NCI-H526 (cell line): ENCODE data around the gene PAPPA.

ENCODE experiments used
- DNase-seq, 2 experiments: peaks; one replicate each; lab custom pipeline; 2025; lab: John Stamatoyannopoulos, UW

Gene PAPPA

DNA sequence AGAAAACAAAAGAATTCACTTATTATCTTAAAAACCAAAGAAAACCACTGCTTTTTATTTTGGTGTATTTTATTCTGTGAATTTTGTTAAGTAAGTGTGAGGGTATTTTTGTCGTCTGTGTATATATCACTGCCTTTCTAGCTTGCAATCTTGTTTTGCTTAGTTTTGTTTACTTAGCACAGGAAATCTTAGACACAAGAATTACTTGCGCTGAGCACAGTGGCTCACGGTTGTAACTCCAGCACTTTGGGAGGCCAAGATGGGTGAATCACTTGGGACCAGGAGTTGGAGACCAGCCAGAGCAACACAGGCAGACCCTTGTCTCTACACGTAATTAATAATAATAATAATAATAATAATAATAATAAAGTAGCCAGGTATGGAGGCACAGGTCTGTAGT lies 230.3 kb downstream of the PAPPA start:
- DNase-seq: no peak

DNA sequence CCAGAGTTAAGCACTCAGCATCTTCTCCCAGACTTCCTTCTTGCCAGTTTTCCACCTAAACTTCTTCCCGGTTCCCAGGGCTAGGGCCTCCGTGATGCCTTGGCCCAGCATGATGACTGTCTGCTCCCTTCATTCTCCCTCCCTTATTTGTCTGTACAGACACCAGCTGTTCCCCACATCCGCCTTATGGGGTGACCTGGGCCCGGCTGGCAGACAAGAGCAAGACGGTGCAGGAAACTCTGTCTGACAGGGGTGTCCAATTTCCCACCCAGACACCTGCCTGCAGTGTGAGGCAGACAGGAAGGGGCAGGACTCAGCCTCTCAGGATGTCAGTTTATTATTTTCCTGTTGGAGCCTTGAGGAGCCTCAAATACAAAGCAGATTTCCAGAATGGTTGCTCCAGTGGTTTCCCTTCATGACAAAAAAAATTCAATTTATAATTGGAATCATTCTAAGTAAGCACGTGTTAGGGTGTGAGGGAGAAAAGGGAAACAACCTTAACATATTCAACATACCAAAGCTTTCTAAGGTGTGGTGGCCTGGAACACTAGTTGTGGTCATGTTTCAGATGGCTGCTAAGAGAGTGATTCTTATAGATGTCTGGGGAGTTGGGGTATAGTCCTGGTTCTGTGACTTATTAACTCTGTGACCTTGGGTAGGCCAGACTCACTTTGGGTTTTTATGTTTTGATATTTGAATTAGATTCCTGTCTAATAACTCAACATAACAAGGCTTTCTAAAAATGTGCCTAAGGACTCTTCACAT lies 234.5 kb downstream of the PAPPA start:
- no peak for DNase-seq

DNA sequence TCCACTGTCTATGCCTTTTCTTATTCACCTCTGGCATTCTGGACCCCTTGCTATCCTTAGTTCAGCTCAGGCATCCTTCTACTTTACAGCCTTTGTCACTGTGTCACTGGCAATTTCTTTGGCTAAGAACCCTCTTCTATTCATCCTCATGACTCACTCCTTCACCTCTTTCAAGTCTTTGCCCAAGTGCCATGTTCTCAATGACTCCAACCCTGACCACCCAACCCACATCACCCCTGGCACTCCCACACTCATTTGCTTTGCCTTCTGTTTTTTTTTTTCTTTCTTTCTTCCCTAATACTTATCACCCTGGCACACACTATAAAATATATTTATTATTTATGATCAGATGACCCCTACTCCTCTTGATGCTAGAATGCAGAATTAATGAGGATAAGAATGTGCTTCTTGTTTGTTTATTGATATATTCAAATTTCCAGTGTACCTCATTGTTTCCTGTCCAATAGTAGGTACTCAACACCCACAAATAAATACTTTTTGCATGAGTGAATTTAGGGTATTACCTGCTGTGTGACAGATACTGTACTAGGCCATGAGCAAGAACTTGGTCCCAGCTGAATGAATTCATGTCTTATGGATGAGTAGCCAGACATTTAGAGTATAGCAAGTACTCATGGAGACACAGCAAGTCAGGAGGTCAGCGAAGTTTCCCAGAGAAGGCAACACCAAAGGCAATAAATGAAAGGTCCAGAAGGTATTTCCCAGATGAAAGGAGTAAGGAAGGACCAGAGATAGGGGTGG lies 236.1 kb downstream of the PAPPA start:
- DNase-seq: no peak

DNA sequence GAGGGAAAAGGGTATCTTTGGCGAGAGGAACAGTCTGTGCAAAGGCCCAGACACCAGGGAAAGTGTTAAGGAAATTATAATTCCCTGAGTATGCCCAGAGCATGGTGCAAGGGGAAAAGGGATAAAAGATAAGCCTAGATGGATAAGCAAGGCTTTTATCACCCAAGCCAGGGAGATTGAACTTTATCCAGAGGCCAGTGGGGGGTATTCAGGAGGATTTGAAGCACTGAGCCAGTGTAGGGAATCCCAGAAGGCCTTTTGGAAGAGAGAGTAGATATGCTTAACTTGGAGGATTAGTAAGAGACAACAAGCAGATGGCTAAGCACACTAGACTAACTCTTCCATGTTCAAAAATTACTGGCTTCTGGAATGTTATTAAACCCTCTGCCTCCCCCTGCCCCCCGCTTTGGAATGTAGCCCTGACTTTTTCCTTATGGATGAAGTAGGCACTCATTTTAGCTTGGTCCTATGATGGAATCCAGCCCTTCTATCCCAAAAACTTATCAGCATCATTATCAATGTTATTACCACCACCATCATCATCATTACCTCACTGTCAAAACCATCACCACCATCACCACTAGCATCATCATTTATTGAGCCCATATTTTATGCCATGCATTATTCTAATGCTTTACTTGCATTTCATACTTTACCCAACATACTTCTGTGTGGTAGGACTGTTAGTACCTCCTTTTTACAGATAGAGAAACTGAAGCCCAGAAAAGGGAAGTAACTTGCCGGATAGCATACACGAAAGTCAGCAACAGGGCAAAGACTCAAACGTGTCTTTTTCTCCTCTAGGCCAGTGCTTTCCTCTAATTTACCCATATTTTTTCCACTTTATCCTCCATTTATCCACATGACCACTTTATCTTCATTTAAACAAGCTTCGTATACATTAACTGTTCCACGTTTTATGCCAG lies 237.0 kb downstream of the PAPPA start:
- DNase-seq: no peak

DNA sequence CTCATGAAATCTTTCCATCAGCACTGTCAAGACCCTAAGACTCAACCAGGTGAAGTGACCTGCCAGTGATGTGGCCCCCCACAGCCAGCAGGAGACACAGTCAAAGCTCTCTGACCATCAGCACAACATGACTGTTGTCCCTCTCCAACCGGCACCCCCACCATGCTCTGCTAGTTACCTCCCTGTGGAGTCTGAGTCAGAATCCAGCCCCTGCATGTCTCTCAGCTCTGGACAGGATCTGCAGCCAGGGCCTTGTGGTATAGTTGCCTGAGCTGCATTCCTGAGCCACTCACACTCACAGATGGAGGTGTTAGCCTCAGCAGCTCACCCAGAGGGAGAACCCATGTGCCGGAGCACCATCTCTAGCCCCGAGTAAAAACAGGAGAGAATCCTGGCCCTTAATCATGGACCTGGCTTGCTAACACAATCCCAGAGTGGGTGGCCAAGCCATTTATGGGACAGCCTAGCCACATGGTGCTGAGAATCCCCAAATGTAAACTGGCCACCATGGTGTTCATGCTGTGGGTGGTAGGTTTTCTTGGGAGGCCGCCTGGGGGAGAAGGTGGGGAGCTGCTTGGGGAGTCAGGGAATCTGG lies 237.8 kb downstream of the PAPPA start:
- no peak for DNase-seq

DNA sequence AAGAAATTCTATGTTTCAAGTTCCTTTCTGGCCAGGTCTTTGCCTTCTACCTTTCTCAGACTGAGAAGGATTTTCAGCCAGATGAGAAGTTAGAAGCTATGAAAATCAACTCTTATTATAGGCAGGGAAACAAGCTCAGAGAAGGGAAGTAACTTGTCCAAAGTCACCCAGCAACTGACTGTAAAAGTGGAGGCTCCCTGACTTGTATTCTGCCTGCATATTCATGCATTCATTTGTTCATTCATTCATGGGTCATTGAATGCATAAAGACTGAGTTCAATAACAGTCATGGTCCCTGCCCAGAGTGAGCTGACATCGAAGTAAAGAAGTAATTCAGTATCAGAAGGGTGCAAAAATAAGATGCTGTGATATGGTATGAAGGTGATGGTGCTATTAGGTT lies 239.6 kb downstream of the PAPPA start:
- no peak for DNase-seq

DNA sequence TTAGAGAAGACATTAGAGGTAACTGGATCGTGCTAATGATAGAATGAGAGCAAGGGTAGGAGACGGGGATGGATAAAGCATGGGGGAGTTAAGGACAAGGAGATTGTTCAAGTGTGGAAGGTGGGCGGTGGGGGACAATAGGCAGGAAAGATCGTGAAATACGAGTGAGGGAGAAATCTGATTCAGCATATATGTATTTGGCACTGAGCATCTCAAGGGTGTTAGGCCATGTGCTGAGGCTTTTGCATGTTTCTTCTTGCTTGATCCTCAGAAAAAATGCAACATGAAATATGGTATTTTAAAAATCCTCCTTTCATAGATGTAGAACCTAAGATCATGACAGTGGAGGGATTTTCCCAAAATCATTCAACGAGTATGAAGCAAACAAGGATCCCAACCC lies 240.5 kb downstream of the PAPPA start:
- no peak for DNase-seq

DNA sequence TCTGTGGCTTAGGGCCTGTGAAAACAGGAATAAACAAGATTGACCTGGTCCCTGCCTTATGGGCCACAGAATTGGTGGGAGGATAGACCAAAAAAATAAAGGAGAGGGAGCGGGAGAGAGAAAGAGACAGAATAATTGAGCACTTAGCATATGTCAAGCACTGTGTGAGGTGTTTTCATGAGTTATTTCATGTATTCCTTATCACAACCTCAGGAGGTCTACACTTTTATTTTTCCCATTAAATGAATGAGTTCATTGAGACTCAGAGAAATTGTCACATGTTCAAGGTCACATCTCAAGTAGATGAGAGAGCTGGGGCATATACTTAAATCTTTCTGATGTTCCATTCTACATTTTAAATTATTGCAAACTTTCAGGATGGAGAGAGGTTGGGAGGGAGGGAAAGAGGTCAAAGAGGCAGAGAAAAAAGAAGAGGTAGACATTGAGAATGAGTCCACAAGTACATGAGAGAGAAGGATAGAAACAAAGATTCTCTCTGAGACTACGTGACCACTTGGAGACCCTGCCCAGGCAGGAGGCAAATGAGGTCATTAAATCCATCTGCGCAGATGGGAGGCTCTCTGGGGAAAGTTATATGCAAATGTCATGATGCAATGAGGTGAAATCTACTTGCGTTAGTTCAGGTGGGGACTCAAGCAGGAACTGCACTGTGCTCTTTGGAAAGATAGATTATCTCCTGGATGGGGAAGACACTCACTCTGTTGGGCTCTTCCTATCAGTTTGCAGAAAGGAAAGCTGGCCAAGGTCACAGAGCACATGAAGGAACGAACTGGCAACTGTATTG lies 241.5 kb downstream of the PAPPA start:
- peak; percentile 74 to 83 for DNase-seq

DNA sequence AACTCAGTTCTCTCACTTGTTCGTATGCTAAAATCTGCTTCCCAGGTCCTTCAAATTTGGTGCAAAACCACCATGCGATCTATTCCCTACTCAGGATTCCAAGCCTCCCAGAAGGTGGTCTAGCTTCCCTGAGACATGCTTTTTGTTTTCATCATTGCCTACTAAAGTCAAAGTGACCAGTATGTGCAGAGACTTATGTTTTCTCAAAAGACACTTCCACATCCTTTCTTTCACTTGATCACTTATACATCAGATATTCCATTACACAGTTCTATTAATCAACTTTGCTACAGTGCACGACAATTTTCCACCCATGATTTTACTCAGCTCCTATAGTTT lies 242.1 kb downstream of the PAPPA start:
- DNase-seq: no peak

DNA sequence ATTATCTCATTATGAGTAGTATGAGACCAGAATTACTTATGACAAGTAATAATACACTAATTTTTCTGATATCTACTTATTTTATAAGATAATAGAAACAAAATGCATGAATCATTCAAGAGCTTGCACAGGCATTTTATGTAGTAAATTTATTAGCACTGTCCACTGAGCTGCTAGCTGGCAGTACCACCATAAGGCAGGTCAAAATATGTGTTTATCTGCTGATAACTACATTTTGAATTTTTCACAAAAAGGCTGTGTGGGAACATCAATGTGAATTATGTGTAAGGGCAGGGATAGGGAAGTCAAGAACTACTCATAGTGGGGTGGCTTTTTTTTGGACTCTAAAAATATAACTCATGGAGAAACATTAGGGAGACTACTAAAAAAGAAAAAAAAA lies 249.6 kb downstream of the PAPPA start:
- no peak for DNase-seq

DNA sequence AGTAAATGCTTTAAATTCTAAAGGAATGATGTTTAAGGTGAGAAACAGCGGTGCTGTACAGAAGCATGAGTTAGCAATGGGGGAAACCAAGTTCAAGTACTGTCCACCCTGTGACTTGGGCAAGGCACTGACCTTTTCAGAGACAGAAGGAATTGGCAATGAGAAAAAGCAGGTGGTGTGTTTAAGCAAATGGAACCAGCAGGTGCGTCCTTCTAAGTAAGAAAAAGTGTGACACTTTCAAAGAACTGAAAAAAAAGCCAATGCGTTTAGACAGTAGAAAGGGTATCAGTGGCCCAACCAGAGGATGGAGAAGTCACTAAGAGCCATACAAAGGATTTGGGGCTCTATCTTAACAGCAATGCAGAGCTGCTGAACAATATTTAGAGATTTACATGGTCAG lies 250.6 kb downstream of the PAPPA start:
- DNase-seq: no peak

DNA sequence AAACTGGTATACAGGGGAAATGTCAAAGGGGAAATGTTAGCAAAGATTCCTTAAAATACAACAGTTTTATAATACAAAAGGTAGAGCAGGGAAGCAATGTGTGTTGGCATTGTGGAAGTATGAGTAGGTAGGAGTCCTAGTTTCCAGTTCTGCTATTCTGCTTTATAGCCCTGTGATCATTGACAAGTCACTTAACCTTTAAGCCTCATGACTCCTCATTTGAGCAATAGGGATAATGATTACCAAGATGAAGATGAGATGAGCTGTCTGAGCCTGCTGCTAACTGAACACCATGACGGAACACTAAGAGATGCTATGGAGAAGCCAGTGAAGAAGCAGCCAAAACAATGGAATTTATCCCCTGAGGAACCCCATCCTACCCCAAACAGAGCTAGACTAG lies 251.7 kb downstream of the PAPPA start:
- no peak for DNase-seq

DNA sequence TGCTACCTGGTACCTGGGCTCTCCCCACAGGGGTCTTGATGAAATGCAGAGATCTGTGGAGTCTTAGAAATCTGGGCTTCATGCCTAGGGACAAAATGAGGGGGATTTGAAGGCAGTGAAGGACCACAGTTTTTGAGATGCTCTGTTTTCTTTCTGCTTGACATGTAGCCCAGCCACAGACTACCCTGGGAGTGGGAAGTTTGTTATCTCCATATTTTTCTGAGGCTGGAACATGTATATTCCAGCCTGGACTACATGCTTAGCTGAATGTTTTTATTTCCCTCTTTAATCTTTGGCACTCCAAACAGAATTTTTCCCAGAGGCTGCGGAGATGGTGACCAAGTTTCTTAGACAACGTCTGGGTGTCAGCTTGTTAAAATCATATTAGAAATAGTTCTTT lies 252.9 kb downstream of the PAPPA start:
- DNase-seq: no peak

DNA sequence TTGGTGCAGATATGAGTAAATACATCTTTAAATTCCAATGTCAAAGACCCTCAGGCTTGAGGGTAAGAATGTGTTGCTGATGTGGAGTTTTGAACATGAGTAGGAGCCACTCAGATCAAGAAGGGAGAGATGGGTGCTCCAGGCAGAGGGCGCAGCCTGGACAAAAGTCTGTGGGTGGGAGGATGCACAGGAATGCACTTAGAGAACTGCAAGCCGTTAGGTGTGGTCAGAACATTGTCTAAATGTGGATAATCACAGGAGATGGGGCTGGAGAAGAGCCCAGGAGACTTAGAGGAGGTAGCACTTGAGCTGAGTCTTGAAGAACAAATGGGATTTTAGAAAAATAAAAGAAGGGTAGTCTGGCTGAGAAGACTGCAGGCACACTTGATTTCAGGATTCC lies 255.5 kb downstream of the PAPPA start:
- DNase-seq: no peak

DNA sequence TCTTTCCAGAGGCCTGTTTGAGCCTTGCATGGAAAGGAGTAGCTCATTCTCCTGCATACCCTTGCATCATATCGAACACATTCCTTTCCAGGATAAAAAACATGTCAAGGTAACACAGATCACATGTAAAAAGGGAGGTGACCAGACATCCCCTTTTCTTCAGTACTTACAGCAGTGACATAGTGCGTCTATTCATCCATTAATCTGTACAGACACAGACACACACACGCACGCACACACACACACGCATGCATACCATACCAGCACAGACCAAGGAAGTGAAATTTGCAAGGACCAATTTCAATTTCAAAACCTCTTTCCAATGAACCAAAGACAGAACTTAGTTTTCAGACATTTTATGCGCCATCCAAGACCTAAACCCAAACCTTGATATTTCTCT lies 256.0 kb downstream of the PAPPA start:
- no peak for DNase-seq

DNA sequence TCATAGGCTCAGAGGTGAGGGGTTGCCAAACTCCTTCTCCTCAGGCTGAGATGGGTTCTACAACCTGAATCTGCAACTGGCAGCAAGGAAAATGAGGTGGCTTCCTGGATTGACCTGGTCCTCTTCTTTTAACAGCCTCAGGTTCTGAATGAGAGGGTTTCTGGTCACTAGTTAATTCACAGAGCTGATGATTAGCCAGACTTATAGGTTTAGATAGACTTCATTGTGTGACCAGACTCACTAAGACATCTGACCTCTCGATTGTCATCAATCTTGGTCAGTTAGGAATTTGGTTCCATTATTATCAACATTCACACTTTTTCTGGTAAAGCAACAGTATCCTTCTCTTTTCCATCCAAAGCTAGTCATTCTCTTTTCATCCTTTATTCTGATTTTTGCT lies 257.9 kb downstream of the PAPPA start:
- DNase-seq: no peak

DNA sequence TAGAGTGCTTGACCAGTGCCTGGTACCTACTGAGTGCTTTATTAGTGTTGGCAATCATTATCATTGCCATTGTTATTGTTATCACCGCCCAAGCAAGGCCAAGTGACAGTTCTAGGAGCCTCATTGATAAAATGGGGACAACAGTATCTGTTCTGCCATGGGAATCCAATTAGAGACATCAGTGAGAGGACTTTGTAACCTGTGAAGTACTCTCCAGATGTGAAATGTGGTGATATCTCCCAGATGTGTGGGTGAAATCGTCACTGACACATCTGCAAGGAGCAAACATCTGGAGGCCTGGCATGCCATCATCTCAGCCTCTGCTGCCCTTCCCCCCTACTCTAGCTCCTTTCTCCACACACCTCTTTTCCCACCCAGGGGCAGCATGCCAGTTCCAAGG lies 260.8 kb downstream of the PAPPA start:
- no peak for DNase-seq

DNA sequence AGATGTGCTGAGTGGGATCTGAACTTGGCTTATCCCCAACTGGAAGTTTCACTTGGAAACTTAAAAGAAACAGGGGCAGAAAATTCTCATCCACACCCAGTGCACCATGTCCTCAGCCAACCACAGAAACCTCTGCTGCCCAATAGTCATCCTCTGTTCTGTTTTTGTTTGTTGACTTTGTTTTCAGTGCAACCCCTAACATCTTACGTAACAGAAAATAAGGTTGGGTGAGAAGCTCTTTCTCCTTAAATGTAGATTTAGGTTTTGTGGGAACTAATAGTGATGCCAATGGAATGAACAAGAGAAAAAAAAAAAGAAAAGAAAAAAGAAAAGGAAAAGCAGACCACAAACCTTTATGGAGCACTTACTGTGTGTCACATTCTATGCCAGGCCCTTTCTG lies 262.8 kb downstream of the PAPPA start:
- DNase-seq: no peak

DNA sequence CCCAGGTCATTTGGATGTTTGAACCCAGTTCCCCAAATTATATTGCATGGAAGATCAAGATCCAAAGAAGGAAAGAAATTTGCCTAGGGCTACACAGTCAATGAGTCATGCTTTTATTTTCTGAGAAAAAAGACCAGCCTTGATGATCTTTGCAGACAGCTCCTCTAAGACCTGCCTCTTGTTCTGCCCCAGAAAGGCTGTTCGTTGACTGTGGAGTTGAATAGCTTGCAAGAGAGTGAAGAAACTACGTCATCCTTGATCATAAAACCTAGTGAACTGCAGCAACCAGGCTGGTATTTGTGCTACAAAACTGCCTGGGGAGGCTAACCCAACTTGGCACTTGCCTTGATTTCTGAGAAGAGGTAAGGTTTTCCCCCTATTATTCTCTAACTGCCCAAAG lies 263.9 kb downstream of the PAPPA start:
- DNase-seq: no peak

DNA sequence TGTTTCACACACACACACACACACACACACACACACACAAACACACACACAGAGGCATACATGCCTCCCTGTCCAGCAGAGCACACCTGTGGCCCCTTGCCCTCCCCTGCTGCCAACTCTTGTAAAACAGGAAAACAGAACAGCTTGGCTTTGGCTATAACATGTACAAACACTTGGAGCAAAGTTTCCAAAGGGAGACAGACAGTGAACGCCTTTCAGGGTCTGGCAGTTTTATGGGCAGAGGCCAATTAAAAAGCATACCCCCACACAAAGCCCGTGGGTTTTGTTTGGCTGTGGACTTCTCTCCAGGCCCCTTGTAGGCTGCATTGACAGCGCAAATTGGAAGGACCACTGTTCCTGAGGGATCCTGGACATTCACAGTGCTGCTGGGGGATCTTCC lies 265.6 kb downstream of the PAPPA start:
- no peak for DNase-seq

DNA sequence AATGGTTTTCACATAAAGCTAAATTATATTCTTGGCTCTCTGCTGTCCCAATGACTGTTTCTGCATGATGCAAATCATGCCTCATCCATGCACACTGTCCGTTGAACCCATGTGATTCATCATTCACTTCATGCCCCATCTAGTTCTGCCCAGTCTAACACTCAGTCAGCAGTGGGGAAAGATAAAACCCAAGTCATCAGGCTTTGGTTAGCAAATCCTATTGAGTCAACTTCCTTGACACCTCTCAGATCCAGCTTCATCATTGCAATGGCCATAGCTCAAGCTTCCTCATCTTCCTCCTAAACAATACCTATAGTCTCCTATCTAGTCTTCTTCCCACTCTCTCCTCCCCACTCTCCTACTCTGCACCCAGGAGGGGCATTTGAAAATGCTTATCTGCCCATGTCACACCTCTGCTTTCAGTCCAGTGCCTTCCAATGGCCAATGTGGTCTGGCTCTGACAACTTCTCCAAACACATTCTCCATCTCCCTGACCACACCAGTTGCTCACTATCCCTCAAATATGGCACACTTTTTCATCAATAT lies 267.5 kb downstream of the PAPPA start:
- peak; percentile 48 to 61 for DNase-seq
